Mesendoderm (in vitro differentiated cells): ENCODE data around the gene MVP.

Source experiments
- DNase-seq: peaks from one replicate; pipeline ENCODE4 v3.0.0; 2013
- H2AK5ac ChIP-seq: 2 replicates; pipeline ENCODE4 v1.6.1; 2013; ENCODE audit warnings: low read length, inconsistent platforms
- H2BK120ac ChIP-seq: 2 replicates; pipeline ENCODE4 v1.6.1; 2013; ENCODE audit warnings: low read depth, mild to moderate bottlenecking, low read length, moderate library complexity, mixed read lengths
- H2BK15ac ChIP-seq: replicated peaks from 2 replicates; pipeline ENCODE4 v1.6.1; 2013; ENCODE audit warnings: low read depth, mild to moderate bottlenecking, moderate library complexity
- H2BK5ac ChIP-seq: 2 replicates; pipeline ENCODE4 v1.6.1; 2013; ENCODE audit warnings: low read length, inconsistent platforms
- H3K18ac ChIP-seq: 2 replicates; pipeline ENCODE4 v1.6.1; 2013; ENCODE audit warnings: mild to moderate bottlenecking, low read length, mixed read lengths
- H3K23ac ChIP-seq: one replicate; pipeline ENCODE4 v1.6.1; 2013; ENCODE audit warnings: low read length
- H3K27ac ChIP-seq: 2 replicates; pipeline ENCODE4 v1.5.1; 2013; ENCODE audit warnings: low read depth, mild to moderate bottlenecking, inconsistent platforms, low read length, moderate library complexity
- H3K27me3 ChIP-seq: 2 replicates; pipeline ENCODE4 v1.6.1; 2013; ENCODE audit warnings: low read length, control low read depth, mild to moderate bottlenecking, inconsistent platforms; ENCODE audit not compliant: insufficient read depth, poor library complexity
- H3K36me3 ChIP-seq: 2 replicates; pipeline ENCODE4 v1.6.1; 2013; ENCODE audit warnings: low read length, inconsistent platforms; ENCODE audit not compliant: control insufficient read depth, insufficient read depth
- H3K4ac ChIP-seq: one replicate; pipeline ENCODE4 v1.6.1; 2013; ENCODE audit warnings: low read depth, mild to moderate bottlenecking, low read length, moderate library complexity
- H3K4me1 ChIP-seq: 2 replicates; pipeline ENCODE4 v1.6.1; 2013; ENCODE audit warnings: low read depth, low read length, inconsistent platforms; ENCODE audit not compliant: control insufficient read depth
- H3K4me2 ChIP-seq: 2 replicates; pipeline ENCODE4 v1.6.1; 2013; ENCODE audit warnings: low read length
- H3K4me3 ChIP-seq: 2 replicates; pipeline ENCODE4 v1.5.1; 2013; ENCODE audit warnings: mild to moderate bottlenecking, low read length
- H3K56ac ChIP-seq: one replicate; pipeline ENCODE4 v1.6.1; 2013; ENCODE audit warnings: low read length
- H3K79me1 ChIP-seq: 2 replicates; pipeline ENCODE4 v1.6.1; 2013; ENCODE audit warnings: low read length, inconsistent platforms
- H3K79me2 ChIP-seq: 2 replicates; pipeline ENCODE4 v1.6.1; 2013; ENCODE audit warnings: mild to moderate bottlenecking, low read length; ENCODE audit not compliant: control insufficient read depth, insufficient read depth
- H3K9ac ChIP-seq: 2 replicates; pipeline ENCODE4 v1.6.1; 2013; ENCODE audit warnings: low read length, inconsistent platforms
- H4K5ac ChIP-seq: one replicate; pipeline ENCODE4 v1.6.1; 2013; ENCODE audit warnings: low read length
- H4K8ac ChIP-seq: one replicate; pipeline ENCODE4 v1.6.1; 2013; ENCODE audit warnings: low read depth, mild to moderate bottlenecking, control low read depth, low read length, moderate library complexity
- WGBS: extraction: QIAGEN DNeasy Blood & Tissue Kit; methylation state at CpG from one replicate; pipeline ENCODE4 v1.1.7; 2013; ENCODE audit warnings: low lambda C conversion rate, missing lambda C conversion rate; ENCODE audit not compliant: insufficient coverage; ENCODE audit errors: extremely low coverage; 5-methylcytosine and 5-hydroxymethylcytosine counted together

The MVP gene

DNA sequence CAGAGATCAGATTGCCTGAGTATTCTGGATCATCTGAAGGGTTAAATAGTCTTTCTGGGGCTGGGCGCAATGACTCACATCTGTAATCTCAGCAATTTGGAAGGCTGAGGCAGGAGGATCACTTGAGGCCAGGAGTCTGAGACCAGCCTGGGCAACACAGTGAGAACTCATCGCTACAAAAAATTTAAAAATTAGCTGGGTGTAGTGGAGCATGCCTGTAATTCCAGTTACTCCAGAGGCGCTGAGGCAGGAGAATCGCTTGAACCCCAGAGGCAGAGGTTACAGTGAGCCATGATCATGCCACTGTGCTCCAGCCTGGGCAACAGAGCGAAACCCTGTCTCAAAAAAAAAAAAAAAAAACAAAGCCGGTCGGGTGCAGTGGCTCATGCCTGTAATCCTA, 15.7 kb downstream of the MVP start:
- H4K5ac ChIP-seq, result no peak overlapping the region
- H3K23ac ChIP-seq, result no peak overlapping the region
- H4K8ac ChIP-seq, result no peak overlapping the region
- H3K79me1 ChIP-seq, result no peaks in the 10 kb centered on the region
- no peak overlapping the region for H3K9ac ChIP-seq
- no peaks in the 10 kb centered on the region for H3K4me1 ChIP-seq
- no peak for DNase-seq
- H2BK15ac ChIP-seq, result no peak overlapping the region
- H3K18ac ChIP-seq, result no peak overlapping the region
- no peak overlapping the region for H3K27ac ChIP-seq
- no peaks in the 10 kb centered on the region for H3K79me2 ChIP-seq
- WGBS, result no CpG with 5 or more reads among the region's 7 CpGs
- no peak overlapping the region for H3K4ac ChIP-seq
- no peak overlapping the region for H3K4me2 ChIP-seq
- H3K4me3 ChIP-seq, result no peak overlapping the region
- no peak overlapping the region for H2BK5ac ChIP-seq
- H2BK120ac ChIP-seq, result no peak overlapping the region
- H3K56ac ChIP-seq, result no peak overlapping the region
- no peaks in the 10 kb centered on the region for H3K36me3 ChIP-seq
- H3K27me3 ChIP-seq, result no peaks in the 10 kb centered on the region
- no peak overlapping the region for H2AK5ac ChIP-seq

- no peak overlapping the region for H2AK5ac ChIP-seq
- peak overlapping the region; percentile 34 for H3K56ac ChIP-seq
- H3K4me3 ChIP-seq, result no peak overlapping the region
- no peak overlapping the region for H2BK5ac ChIP-seq
- H4K8ac ChIP-seq, result no peak overlapping the region
- no peak for DNase-seq
- H3K27ac ChIP-seq, result no peak overlapping the region
- H3K23ac ChIP-seq, result no peak overlapping the region
- no peak overlapping the region for H4K5ac ChIP-seq
- no peaks in the 10 kb centered on the region for H3K79me1 ChIP-seq
- no peak overlapping the region for H2BK120ac ChIP-seq
- H3K18ac ChIP-seq, result no peak overlapping the region
- no peaks in the 10 kb centered on the region for H3K79me2 ChIP-seq
- H3K27me3 ChIP-seq, result no peaks in the 10 kb centered on the region
- whole genome bisulfite sequencing, result no CpG with 5 or more reads among the region's 15 CpGs
- H3K4me2 ChIP-seq, result no peak overlapping the region
- H3K36me3 ChIP-seq, result no peaks in the 10 kb centered on the region
- H2BK15ac ChIP-seq, result no peak overlapping the region
- H3K9ac ChIP-seq, result no peak overlapping the region
- H3K4me1 ChIP-seq, result no peaks in the 10 kb centered on the region
- H3K4ac ChIP-seq, result no peak overlapping the region
These were observed 16.4 kb downstream of the MVP start for GRCh38 chr16:29836623-29837022.

DNA sequence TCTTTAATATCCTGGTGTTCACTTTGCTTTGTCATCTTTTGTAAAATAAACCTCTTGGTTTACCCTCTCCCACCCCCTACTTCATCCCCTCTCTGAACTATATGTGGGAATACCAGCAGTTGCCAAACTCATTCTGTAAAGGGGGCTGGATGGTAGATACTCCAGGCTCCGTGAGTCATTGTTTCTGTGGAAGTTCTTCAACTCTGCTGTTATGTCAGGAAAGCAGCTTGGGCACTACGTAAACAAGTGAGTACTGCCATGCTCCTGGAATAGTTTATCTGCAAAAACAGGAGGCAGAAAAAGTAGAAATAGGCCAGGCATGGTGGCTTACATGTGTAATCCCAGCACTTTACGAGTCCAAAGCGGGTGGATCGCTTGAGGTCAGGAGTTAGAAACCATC, 17.6 kb downstream of the MVP start:
- no peaks in the 10 kb centered on the region for H3K36me3 ChIP-seq
- no CpG with 5 or more reads among the region's 5 CpGs for WGBS
- DNase-seq, result no peak
- H3K23ac ChIP-seq, result no peak overlapping the region
- H3K56ac ChIP-seq, result no peak overlapping the region
- H2BK5ac ChIP-seq, result no peak overlapping the region
- no peaks in the 10 kb centered on the region for H3K79me1 ChIP-seq
- no peak overlapping the region for H2AK5ac ChIP-seq
- H2BK15ac ChIP-seq, result no peak overlapping the region
- H3K9ac ChIP-seq, result no peak overlapping the region
- H4K5ac ChIP-seq, result no peak overlapping the region
- H3K27me3 ChIP-seq, result no peaks in the 10 kb centered on the region
- no peak overlapping the region for H3K4ac ChIP-seq
- H3K4me1 ChIP-seq, result no peaks in the 10 kb centered on the region
- no peak overlapping the region for H3K18ac ChIP-seq
- no peak overlapping the region for H4K8ac ChIP-seq
- no peak overlapping the region for H3K4me2 ChIP-seq
- H3K79me2 ChIP-seq, result no peaks in the 10 kb centered on the region
- H3K4me3 ChIP-seq, result no peak overlapping the region
- no peak overlapping the region for H2BK120ac ChIP-seq
- H3K27ac ChIP-seq, result no peak overlapping the region

DNA sequence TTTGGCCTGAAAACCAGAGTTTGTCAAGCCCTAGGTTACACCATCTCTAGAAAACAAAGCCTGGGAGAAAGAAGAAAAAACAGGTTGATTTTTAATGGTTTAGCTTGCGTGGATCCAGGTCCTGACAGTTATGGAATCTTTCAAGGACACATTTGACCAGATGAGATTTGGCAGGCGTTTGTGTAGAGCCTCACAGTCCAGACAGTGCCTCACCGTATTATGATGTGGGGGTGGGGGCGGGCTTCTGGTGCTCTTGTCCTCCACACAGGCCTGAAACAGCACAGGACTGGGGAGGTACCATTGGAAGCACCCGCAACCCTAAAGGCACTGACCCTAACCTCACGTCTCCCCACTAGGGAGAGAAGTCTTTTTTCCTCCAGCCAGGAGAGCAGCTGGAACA, 19.6 kb downstream of the MVP start:
- Histone ChIP-seq H3K4me1 (no peaks in the 10 kb centered on the region), H4K5ac (no peak overlapping the region), H2AK5ac (no peak overlapping the region), H2BK15ac (no peak overlapping the region), H3K79me2 (no peaks in the 10 kb centered on the region), H3K18ac (no peak overlapping the region), H3K4ac (no peak overlapping the region), H3K27me3 (no peaks in the 10 kb centered on the region), H3K36me3 (no peaks in the 10 kb centered on the region), H3K23ac (peak overlapping the region; percentile 3), H3K4me3 (no peak overlapping the region), H2BK5ac (no peak overlapping the region), H3K27ac (no peak overlapping the region), H3K79me1 (no peaks in the 10 kb centered on the region), H4K8ac (no peak overlapping the region), H3K56ac (no peak overlapping the region), H3K9ac (no peak overlapping the region), H3K4me2 (no peak overlapping the region), H2BK120ac (no peak overlapping the region)
- no CpG with 5 or more reads among the region's 6 CpGs for WGBS
- no peak for DNase-seq

- Histone ChIP-seq H3K27me3 (no peaks in the 10 kb centered on the region), H3K4me2 (no peak overlapping the region), H3K56ac (no peak overlapping the region), H3K79me1 (no peaks in the 10 kb centered on the region), H3K4me1 (no peaks in the 10 kb centered on the region), H3K9ac (no peak overlapping the region), H2BK5ac (no peak overlapping the region), H2BK120ac (no peak overlapping the region), H4K8ac (no peak overlapping the region), H3K4ac (no peak overlapping the region), H3K4me3 (no peak overlapping the region), H2AK5ac (no peak overlapping the region), H3K23ac (peak overlapping the region; percentile 3), H3K79me2 (no peaks in the 10 kb centered on the region), H3K18ac (no peak overlapping the region), H2BK15ac (no peak overlapping the region), H4K5ac (no peak overlapping the region), H3K36me3 (no peaks in the 10 kb centered on the region), H3K27ac (no peak overlapping the region)
- no peak for DNase-seq
- no CpG with 5 or more reads among the region's 10 CpGs for WGBS
These were observed 20.0 kb downstream of the MVP start for GRCh38 chr16:29840240-29840639.

DNA sequence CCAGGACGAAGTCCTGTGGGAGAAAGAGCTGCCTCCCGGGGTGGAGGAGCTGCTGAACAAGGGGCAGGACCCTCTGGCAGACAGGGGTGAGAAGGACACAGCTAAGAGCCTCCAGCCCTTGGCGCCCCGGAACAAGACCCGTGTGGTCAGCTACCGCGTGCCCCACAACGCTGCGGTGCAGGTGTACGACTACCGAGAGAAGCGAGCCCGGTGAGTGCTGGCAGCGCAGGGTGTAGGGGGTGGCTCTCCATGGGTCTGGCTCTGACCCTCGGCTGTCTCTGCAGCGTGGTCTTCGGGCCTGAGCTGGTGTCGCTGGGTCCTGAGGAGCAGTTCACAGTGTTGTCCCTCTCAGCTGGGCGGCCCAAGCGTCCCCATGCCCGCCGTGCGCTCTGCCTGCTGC, 21.4 kb downstream of the MVP start:
- Histone ChIP-seq H4K8ac (no peak overlapping the region), H3K9ac (no peak overlapping the region), H3K79me2 (no peaks in the 10 kb centered on the region), H3K4me2 (no peak overlapping the region), H3K56ac (no peak overlapping the region), H2BK5ac (no peak overlapping the region), H3K4me1 (no peaks in the 10 kb centered on the region), H4K5ac (no peak overlapping the region), H2BK15ac (no peak overlapping the region), H3K18ac (no peak overlapping the region), H3K36me3 (no peaks in the 10 kb centered on the region), H3K4me3 (no peak overlapping the region), H3K27me3 (no peaks in the 10 kb centered on the region), H3K23ac (no peak overlapping the region), H3K4ac (no peak overlapping the region), H2AK5ac (no peak overlapping the region), H3K27ac (no peak overlapping the region), H3K79me1 (no peaks in the 10 kb centered on the region), H2BK120ac (no peak overlapping the region)
- no CpG with 5 or more reads among the region's 23 CpGs for WGBS
- DNase-seq, result no peak
